Activated naive CD8-positive, alpha-beta T cell treated with anti-CD3 and anti-CD28 coated beads, Interleukin-2, amount 50 U/mL, for 16 hours (primary cell): ENCODE data around the gene PTPRN2.

Experiments used
- DNase-seq: peaks from one replicate; pipeline ENCODE4 v3.0.0-alpha.2; 2020; ENCODE audit warnings: low read depth, low spot score

The PTPRN2 gene

DNA sequence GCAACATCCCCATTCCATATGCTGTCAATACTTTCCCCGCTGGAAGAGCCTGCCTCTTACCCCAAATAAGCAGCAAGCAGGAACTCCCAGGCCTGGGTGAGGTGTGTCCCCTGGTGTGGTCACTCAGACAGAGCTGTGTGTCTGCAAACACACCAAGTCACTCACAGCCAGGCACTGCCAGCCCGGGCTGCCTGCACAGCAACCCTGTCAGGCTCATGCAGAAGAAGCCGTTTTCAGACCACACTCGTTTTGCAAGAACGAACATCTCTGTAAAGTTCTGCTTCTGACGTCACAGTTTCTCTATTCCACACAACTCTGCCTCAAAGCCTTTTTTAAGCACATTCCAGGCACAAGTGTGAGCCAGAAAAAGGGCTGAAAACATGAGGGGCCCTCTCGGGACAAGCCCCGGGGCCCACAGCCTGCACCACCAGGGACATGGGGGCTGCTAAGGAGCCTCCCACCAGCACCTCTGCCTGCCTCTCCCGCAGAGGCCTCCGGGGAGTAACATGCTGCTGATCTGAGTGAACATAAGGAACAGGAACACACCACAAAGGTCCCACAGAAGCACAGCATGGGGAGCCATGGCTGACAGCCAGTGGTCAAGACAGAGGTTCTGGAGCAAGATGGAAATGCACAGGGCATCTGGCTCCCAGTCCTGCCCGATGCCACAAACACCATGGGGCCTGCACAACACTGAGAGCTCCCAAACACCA, 11.4 kb downstream of the PTPRN2 start:
- no peak for DNase-seq

DNA sequence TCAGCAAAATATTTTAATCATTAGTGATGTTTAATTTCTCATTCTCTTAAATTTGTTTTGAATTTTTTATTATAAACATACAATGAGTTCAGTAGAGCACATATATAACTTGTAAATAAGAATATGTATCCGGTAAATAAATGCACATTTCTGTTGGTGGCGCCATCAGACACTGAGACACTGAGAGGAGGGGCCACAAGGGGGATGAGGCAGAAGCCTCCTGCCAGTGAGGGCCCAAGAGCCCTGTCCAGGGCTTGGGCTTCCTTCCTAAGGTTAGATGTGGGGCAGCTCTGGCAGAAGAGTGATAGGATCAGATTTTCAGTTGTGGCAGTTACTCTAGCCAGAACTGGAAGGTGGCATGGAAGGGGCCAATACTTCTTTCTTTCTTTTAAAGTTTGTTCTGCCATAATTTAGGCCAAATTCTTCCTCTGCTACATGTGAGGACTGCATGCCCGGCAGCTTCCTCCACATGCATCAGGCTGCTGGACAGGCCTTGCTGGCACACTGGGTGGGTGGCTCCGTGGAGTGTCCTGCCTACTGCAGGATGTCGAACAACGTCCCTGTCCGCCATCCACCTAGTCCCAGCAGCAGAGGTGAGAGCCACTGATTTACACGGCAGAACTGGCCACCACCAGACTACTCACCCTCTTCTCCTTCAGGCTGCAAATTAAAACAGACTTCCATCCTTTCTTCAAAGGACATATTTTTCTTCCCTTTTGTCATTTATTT, 13.2 kb downstream of the PTPRN2 start:
- DNase-seq = no peak

DNA sequence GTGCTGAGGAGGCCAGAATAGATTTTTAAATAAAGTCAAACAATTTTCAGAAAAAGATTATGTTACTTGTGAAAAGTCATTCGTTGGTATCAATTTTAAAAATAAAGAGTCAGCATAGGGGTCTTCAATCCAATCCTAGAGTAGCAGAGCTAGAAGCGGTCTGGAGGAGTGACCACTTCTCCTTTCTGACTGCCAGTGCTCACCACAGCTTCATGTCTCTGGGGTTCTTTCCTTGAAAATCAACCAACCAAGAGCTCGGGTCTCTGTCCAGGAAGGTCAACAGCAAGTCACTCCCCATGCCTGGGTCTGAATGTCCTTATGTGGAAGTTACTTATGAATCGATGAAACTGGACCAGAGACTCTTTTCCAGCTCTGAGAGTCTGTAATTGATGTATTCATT, 14.3 kb downstream of the PTPRN2 start:
- no peak for DNase-seq

DNA sequence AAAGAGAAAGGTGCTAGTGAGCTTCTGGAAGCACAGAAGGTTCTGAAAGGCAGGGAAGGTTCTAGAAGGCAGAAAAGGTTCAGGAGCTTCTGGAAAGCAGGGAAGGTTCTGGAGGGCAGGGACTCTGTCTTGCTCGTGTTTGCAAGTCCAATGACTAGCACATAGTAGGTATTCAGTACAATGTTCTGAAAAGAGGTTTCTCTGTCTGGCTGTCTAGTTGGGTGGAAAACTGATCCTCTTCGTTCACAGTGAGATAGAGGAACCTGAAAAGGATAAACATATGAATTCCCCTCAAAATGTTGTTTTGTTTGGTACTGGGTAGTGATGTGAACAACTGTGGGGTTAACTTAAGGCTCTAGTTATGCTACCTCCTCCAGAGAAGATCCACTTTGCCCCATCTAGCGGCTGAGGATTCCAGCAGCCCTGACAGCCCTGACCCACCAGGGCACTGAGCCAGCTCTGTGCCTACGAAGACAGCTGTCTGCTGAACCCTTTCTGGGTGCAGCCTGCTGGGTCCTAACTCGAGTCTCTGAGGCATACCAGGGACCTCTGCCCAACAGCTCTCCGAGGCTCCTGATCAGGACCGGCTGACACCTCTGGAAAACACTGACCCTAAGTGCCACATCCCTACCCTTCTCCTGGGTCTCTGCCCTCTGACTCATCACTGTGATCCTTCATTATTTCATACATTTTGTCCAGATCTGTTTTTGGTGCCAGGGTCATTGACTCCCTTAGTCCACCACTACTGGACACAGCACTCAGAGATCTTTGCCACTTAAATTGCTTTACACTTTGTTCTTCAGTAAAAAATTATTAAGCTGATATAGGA, 15.4 kb downstream of the PTPRN2 start:
- no peak for DNase-seq

DNA sequence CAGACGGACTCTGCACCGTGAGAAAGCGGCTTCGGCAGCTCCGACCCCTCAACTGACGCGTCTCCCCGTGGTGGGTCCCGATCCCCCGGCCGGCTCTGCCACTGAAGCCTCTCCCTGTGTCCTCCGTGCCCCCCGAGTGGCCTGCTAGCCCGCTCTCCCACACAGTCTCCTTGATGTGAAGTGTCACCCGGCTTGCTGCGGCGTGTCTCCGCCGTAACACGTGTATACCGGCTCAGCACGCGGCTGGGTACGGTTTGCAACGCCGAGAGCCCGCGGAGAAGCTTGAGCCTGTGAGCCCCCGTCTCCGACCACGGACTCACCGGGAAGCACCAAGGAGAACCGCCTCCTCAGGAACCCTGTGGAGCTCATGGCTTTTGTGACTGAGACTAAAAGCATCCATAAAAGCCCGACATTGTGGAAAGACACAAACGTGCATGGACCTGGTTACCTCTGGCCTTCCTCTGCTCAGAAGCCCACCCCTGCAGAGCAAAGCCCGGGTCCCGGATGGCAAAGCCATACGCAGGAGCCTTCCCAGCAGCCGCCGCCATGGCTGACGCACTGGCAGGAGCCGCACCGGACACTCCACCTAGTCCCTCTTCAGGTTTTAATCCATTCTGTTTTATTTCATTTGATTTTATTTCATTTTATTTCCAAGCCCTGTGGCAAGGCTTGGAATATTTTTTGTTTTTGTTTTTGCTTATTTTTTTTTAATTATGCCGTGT, 17.0 kb downstream of the PTPRN2 start:
- DNase-seq = no peak

DNA sequence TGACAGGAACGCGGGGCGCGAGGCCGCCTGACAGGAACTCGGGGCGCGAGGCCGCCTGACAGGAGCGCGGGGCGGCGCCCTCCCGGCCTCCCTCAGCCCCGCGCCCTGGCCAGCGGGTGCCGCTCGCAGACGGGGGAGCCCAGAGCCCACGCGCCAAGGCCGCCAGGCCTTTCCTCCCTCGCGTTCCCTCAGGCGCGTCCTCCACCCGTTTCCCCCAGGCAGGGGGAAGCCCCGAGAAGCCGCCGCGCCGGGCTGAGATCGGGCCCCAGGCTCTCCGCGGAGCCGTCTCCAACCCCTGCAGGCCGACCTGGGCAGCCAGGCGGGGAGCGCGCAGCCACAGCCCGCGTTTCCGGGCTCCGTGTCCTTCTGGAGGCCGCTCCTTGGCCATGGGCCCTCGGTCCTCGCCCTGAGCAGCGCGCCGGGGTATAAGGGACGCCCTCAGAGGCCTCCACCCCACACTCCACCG, 17.7 kb downstream of the PTPRN2 start:
- DNase-seq = no peak

DNA sequence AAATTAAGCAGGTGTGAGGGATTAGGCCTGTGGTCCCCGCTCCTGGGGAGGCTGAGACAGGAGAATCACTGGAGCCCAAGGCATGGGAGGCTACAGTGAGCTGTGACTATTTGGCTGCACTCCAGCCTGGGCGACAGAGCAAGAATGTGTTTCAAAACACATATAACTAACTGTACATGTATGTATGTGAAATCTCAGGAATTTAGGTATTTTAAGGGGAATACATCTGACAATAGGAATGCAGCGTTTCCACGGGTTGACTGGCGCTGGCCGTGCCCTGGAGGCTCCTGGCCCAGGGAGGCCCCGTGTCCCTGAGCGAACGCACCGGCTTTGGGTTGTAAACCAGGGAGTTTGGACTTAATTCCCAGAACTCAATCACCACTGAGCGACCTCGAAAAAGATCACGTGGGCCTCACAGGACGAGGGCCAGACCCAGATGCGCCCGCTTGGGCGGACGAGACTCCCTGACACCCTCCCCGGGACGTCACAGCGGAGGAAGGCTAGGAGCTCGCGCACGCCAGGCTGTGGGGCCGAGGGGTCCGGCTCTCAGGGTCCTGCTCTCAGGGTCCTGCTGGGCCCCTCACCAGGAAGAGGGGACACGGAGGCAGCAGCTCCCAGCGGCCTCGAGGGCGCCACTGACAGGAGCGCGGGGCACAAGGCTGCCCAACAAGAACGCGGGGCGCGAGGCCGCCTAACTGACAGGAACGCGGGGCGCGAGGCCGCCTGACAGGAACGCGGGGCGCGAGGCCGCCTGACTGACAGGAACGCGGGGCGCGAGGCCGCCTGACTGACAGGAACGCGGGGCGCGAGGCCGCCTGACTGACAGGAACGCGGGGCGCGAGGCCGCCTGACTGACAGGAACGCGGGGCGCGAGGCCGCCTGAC, 18.4 kb downstream of the PTPRN2 start:
- DNase-seq = no peak

DNA sequence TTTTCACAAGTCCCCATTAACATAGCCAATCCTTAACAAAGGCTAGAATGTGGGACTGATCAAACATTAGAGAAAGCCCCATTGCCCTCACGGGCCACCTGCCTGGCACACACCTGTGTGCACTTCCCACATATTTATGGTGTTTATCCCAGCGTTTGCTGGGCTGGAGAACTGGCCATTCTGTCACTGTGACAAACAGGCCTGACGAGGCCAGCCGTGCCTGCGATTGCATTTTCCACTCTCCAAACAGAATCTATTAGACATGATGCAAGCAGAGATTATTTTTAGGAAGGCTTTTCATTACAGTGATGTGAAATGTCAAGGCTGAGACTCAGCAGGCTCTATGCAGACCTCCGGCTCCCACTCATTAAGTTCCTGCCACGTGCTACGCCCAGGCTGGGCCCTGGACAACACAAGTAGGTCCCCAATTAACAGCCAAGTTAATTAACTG, 20.4 kb downstream of the PTPRN2 start:
- no peak for DNase-seq

DNA sequence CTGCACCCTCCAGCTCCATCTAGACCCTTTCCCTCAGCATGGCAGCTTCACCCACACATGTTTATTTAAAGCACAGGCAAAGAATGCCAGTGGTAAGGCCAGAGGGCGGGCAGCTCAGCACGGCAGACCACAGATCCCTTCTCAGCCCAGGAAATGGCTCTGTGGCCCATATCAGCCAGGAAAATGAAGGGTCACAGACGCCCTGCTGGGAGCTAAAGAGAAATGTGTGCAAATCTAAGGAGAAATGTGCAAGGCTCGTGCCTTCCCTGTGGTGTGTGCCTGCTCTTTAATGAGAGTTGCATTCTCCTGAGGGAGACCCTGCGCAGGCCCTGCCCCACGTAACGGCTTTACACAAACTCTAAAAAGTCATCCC, 23.0 kb downstream of the PTPRN2 start:
- DNase-seq = no peak

DNA sequence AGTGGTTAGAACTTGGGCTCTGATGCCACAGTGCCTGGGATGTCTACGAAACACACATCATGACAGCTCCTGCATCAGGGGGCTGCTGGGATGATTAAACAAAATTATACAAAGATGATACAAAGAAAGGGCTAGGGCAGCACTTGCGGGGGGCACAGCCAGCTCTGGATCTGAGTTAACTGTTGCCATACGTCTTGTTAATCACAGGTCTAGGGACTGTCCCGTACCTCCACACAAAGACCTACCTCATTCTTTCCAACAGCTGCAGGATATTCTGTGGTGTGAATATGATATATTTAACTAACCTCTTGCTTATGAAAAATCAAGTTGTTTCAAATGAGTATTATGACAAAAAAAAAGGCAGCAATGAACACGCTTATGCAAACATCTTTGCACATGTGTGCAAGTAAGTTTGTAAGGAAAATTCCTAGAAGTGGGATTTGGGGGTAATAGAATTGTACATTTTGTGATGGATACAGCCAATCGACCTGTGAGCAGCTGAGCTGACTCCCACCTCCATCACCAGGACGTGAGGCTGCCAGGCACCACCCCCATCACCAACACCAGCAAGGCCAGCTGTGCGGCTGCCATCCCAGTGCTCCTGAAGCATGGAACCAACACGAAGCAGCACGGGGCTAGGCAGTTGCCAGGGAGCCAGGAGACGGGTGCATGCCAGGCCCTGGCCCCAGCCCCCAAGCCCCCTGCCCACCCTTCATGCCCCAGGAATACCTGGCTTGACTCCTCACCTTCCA, 23.5 kb downstream of the PTPRN2 start:
- no peak for DNase-seq

DNA sequence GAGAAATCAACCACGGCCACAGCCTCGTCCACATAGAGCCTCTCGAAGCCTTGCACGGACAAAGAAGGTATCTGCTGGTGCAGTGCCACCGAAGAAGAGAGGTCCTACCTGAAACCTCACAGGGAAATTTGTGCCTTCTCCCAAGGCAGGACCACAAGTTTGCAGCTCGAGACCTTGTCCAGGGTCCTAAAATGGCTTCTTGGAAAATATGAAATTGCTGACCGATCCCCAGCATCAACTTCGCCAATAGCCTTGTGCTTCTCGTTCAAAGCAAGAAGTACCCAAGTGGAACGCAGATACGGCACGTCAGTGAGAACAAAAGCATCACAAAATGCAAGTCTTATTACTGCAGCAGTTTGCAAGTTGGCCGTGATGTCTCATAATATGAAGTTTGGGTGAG, 24.6 kb downstream of the PTPRN2 start:
- no peak for DNase-seq

DNA sequence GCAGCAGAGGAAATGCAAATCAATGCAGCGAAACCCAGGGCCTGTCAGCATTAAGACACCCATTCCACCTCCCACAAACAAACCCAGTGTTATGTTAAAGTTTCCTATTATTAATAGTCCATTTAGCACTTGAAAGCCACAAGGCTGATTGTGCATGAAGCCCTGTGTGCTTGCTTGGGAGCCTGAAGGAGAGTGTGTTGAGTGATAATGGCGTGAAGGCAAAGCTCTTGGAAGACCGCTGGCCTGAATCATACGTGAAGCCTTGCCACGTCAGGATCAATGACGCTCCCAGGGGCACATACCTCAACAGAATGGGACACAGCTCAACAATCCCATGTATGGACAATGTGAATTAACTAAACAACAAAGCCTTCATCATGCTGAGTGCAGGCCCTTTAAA, 25.1 kb downstream of the PTPRN2 start:
- DNase-seq = no peak

DNA sequence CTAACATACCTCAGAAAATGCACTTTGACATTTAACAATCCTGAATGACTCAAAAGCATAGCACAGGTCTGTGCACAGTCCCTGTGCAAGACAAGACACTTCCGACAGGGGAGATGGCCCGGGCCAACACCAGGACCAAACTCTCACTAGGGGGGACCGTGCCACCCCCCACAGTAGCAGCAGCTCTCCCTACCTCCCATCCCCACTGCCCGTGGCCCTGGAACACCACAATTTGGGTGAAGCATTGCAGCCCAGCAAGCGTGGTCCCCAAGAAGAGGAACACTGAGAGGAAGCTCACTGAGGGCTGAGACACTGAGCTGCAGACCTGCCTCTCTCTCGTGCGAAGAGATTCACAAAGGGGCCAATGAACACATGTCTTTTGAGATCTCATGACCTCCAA, 26.0 kb downstream of the PTPRN2 start:
- DNase-seq = no peak

DNA sequence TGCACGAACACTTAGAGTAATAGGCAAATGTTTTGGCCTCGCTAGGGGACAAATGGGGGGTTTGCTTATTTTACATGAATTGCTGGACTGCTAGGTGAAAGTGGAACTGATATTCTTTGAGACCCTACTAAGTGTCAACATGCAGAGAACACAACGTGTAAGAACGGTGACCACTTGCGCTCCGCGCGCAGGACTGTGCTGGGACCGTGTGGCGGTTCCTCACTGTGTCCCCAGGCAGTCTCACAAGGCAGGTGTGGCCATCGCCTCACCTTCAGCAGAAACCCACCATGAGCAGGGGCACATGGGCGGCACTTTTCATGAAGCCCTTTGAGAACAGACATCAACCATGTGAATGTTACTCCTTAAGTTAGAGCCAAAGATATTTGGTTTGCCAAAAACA, 27.2 kb downstream of the PTPRN2 start:
- no peak for DNase-seq

DNA sequence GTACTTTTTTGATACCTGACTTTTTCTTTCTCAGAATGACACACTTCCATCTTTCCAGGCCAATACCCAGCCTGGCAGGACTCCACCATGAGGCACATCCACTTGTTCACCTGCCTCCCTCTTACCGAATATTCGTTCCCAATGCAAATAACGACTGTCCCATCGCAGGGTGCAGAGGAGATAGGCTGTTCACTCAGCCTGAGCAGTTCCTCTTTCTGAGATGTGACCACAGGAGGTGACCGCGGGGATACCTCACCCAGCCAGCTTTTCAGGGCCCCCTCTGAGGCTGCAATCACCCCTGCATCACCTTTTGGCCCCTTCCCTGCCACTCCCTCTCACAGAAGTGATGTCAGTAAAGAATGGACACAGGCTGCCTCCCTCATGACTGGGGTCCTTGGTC, 28.3 kb downstream of the PTPRN2 start:
- DNase-seq = no peak

DNA sequence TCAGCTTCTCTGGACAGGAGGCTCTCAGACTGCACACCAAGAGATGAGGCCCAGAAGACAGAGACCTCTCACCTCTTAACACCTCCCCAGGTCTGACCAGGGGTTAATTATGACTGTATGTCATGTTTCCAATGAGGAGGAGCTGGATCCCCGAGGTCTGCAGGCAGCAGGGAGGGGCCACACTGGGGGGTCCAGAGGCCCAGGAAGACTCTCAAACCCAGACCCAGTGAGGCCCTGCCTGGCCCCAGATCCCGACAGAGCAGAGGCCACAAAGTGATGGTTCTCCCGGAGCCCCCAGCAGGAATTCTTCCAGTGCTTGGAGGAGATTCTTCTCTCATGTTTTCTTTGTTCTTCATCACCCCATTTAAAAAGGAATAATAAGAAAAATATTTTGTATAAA, 28.8 kb downstream of the PTPRN2 start:
- DNase-seq = no peak

DNA sequence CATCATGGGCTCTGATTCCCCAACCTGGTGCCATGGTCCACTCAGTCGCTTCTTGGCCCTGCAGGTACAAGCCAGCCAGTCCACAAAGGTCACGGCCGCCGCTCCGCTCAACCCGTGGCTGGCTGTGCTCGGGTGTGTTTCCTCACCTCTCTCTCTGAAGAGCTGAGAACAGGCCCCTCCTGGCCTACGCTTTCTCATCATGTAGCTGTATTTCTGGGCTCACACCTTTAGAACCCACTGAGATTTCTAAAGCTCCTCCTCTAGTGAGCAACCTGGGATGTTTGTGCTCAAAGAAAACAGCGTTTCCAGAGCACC, 30.2 kb downstream of the PTPRN2 start:
- DNase-seq = no peak

DNA sequence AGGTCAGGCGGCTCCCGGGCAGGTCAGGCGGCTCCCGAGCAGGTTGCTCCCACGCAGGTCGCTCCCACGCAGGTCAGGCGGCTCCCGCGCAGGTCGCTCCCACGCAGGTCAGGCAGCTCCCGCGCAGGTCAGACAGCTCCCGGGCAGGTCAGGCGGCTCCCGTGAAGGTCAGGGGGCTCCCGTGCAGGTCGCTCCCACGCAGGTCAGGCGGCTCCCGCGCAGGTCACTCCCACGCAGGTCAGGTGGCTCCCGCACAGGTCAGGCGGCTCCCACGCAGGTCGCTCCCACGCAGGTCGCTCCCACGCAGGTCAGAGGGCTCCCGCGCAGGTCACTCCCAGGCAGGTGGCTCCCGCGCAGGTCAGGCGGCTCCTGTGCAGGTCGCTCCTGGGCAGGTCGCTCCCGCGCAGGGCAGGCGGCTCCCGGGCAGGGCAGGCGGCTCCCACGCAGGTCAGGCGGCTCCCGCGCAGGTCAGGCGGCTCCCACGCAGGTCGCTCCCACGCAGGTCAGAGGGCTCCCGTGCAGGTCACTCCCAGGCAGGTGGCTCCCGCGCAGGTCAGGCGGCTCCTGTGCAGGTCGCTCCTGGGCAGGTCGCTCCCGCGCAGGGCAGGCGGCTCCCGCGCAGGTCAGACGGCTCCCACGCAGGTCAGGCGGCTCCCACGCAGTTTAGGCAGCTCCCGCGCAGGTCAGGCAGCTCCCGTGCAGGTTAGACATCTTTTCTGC, 30.7 kb downstream of the PTPRN2 start:
- no peak for DNase-seq

DNA sequence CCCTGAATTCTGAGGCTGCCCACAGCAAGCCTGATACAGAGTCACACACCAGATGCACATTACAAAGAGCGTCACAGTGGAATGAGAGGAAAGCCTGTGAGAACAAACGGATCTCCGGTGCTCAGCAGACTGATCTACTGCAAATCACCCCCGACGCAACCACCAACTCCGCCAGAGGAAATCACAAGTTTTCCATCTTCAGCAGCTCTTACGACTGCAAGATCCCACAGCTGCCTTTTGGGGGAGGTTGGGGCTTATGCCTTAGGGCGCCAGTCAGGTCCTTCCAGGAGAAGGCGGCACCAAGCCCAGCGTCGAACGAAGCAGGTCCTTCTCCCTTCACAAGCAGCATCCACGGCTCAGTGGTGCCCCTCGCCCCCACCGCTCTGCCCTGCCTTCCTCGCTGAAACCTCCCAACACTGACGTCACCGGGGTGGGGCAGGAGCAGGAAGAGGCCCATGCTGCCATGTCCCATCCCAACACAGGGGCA, 32.5 kb downstream of the PTPRN2 start:
- no peak for DNase-seq
